WTC11 (cell line): ENCODE results near the gene GPR39. TPM values are rescaled to one million over a fixed set of nuclear protein-coding genes. Genes with fewer than 3 reads are reported as not detected.

Experiments
- ATAC-seq: fragments of 200-7000 bp; cut with Tn5 transposase; 2 replicates; pipeline ENCODE4 v1.10.0; 2021; ENCODE audit warnings: mild to moderate bottlenecking, moderate library complexity
- CTCF ChIA-PET: fragments of 300-600 bp; sonication (Branson Sonifier 250); formaldehyde crosslinking; loops from one replicate; lab custom pipeline; 2021; ENCODE audit warnings: antibody characterized with exemption; lab: Charles Lee
- POLR2A ChIA-PET: fragments of 350-600 bp; sonication (Branson Sonifier 250); formaldehyde crosslinking; loops from one replicate; lab custom pipeline; 2021; ENCODE audit warnings: antibody characterized with exemption; lab: Charles Lee
- DNase-seq: peaks from one replicate; pipeline ENCODE4 v3.0.0; 2021; ENCODE audit warnings: low spot score
- H3K27ac Mint-ChIP-seq: 2 replicates; pipeline ENCODE4 v1.8.0; 2021; ENCODE audit warnings: mixed read lengths
- H3K27me3 Mint-ChIP-seq: 2 replicates; pipeline ENCODE4 v1.8.0; 2021; ENCODE audit warnings: low read depth, mild to moderate bottlenecking, moderate library complexity, mixed read lengths
- H3K36me3 Mint-ChIP-seq: 2 replicates; pipeline ENCODE4 v1.8.0; 2021; ENCODE audit warnings: mixed read lengths
- H3K4me1 Mint-ChIP-seq: 2 replicates; pipeline ENCODE4 v1.8.0; 2022; ENCODE audit warnings: mixed read lengths
- H3K4me3 Mint-ChIP-seq: 2 replicates; pipeline ENCODE4 v1.8.0; 2021; ENCODE audit warnings: mild to moderate bottlenecking, moderate library complexity, mixed read lengths
- H3K9me3 Mint-ChIP-seq: 2 replicates; pipeline ENCODE4 v1.8.0; 2021; ENCODE audit warnings: mixed read lengths
- CDX4 ChIP-seq: fragments of 250-450 bp; sonication (Bioruptor Pico); IDR thresholded peaks from 2 replicates; pipeline ENCODE4 v1.9.0; 2021; ENCODE audit warnings: moderate library complexity, mild to moderate bottlenecking, inconsistent platforms, borderline replicate concordance
- CREM ChIP-seq: sonication (generic); formaldehyde crosslinking; IDR thresholded peaks from 2 replicates; pipeline ENCODE4 v1.8.1; 2022; ENCODE audit warnings: mild to moderate bottlenecking, missing genetic modification reagents, moderate library complexity
- E2F1 ChIP-seq: sonication (generic); formaldehyde crosslinking; IDR thresholded peaks from 2 replicates; pipeline ENCODE4 v1.8.0; 2022; ENCODE audit warnings: mild to moderate bottlenecking, missing genetic modification reagents
- GRHL2 ChIP-seq: fragments of 250-450 bp; sonication (Bioruptor Pico); IDR thresholded peaks from 2 replicates; pipeline ENCODE4 v1.8.0; 2022; ENCODE audit warnings: mild to moderate bottlenecking, moderate library complexity; ENCODE audit not compliant: insufficient replicate concordance, severe bottlenecking
- GTF2I ChIP-seq: fragments of 250-450 bp; sonication (Bioruptor Pico); conservative IDR thresholded peaks from 2 replicates; pipeline ENCODE4 v1.4.0; 2021; ENCODE audit warnings: mild to moderate bottlenecking
- HMGA2 ChIP-seq: fragments of 250-450 bp; sonication (Bioruptor Pico); IDR thresholded peaks from 2 replicates; pipeline ENCODE4 v1.4.0; 2021; ENCODE audit warnings: mild to moderate bottlenecking, moderate library complexity
- MXD4 ChIP-seq: fragments of 250-450 bp; sonication (Bioruptor Pico); IDR thresholded peaks from 2 replicates; pipeline ENCODE4 v1.8.0; 2021; ENCODE audit warnings: mild to moderate bottlenecking, moderate library complexity, borderline replicate concordance
- MYBL2 ChIP-seq: sonication (generic); formaldehyde crosslinking; IDR thresholded peaks from 2 replicates; pipeline ENCODE4 v1.8.1; 2023; ENCODE audit warnings: mild to moderate bottlenecking, moderate library complexity, missing genetic modification reagents
- NFATC4 ChIP-seq: fragments of 250-450 bp; sonication (Bioruptor Pico); IDR thresholded peaks from 2 replicates; pipeline ENCODE4 v1.9.0; 2021; ENCODE audit warnings: mild to moderate bottlenecking
- NFYB ChIP-seq: sonication (generic); formaldehyde crosslinking; conservative IDR thresholded peaks from 2 replicates; pipeline ENCODE4 v1.8.0; 2022; ENCODE audit warnings: low read depth, missing genetic modification reagents
- PRRX2 ChIP-seq: fragments of 250-450 bp; sonication (Bioruptor Pico); IDR thresholded peaks from 2 replicates; pipeline ENCODE4 v1.8.0; 2021; ENCODE audit warnings: mild to moderate bottlenecking
- SP1 ChIP-seq: sonication (generic); formaldehyde crosslinking; conservative IDR thresholded peaks from 2 replicates; pipeline ENCODE4 v1.8.1; 2022; ENCODE audit warnings: missing genetic modification reagents
- TCF7 ChIP-seq: sonication (generic); formaldehyde crosslinking; IDR thresholded peaks from 2 replicates; pipeline ENCODE4 v1.8.0; 2022; ENCODE audit warnings: mild to moderate bottlenecking, low read depth, missing genetic modification reagents, moderate library complexity
- TEAD4 ChIP-seq: sonication (generic); formaldehyde crosslinking; IDR thresholded peaks from 2 replicates; pipeline ENCODE4 v1.8.0; 2022; ENCODE audit warnings: mild to moderate bottlenecking, missing genetic modification reagents
- TP53 ChIP-seq: sonication (generic); formaldehyde crosslinking; IDR thresholded peaks from 2 replicates; pipeline ENCODE4 v1.8.1; 2023; ENCODE audit warnings: mild to moderate bottlenecking, missing genetic modification reagents
- USF1 ChIP-seq: sonication (generic); formaldehyde crosslinking; IDR thresholded peaks from 2 replicates; pipeline ENCODE4 v1.8.0; 2022; ENCODE audit warnings: mild to moderate bottlenecking, missing genetic modification reagents
- USF2 ChIP-seq: sonication (generic); formaldehyde crosslinking; IDR thresholded peaks from 2 replicates; pipeline ENCODE4 v1.8.1; 2023; ENCODE audit warnings: mild to moderate bottlenecking, missing genetic modification reagents, moderate library complexity
- ZBTB43 ChIP-seq: sonication (generic); formaldehyde crosslinking; IDR thresholded peaks from 2 replicates; pipeline ENCODE4 v1.8.1; 2023; ENCODE audit warnings: mild to moderate bottlenecking, missing genetic modification reagents
- ZNF138 ChIP-seq: sonication (generic); formaldehyde crosslinking; conservative IDR thresholded peaks from 2 replicates; pipeline ENCODE4 v1.8.1; 2022; ENCODE audit warnings: mild to moderate bottlenecking, moderate library complexity, missing genetic modification reagents
- ZNF232 ChIP-seq: sonication (generic); formaldehyde crosslinking; IDR thresholded peaks from 2 replicates; pipeline ENCODE4 v1.8.0; 2022; ENCODE audit warnings: mild to moderate bottlenecking, missing genetic modification reagents
- ZNF671 ChIP-seq: fragments of 250-450 bp; sonication (Bioruptor Pico); IDR thresholded peaks from 2 replicates; pipeline ENCODE4 v1.8.0; 2021; ENCODE audit warnings: mild to moderate bottlenecking
- ZSCAN18 ChIP-seq: fragments of 250-450 bp; sonication (Bioruptor Pico); IDR thresholded peaks from 2 replicates; pipeline ENCODE4 v2.1.2; 2022; ENCODE audit warnings: mild to moderate bottlenecking, moderate library complexity
- total RNA-seq: library from RNA; stranded (reverse); gene quantifications from 3 replicates; pipeline ENCODE4 v1.2.3, GENCODE V29; 2021

The GPR39 gene
- total RNA-seq, 1 experiment from 2014 or later, result 0.74 TPM

- no peak for TF ChIP-seq ZBTB43 (CRISPR knock-in tag)
- no peak for TF ChIP-seq CREM (CRISPR knock-in tag)
- TF ChIP-seq ZNF138 (CRISPR knock-in tag), result no peak
- TF ChIP-seq NFATC4 (CRISPR knock-in tag), result no peak
- TF ChIP-seq TP53 (CRISPR knock-in tag), result no peak
- TF ChIP-seq E2F1, result no peak
- no peak for TF ChIP-seq ZNF232 (CRISPR knock-in tag)
Observed at GRCh38 chr2:132662732-132663131, 246.1 kb downstream of the GPR39 start (continued).

- peaks cover 37% of the 10 kb centered on the region for H3K27me3 Mint-ChIP-seq
- no peak overlapping the region for H3K4me3 Mint-ChIP-seq
- no peaks in the 10 kb centered on the region for H3K9me3 Mint-ChIP-seq
- no peak for TF ChIP-seq NFYB (CRISPR knock-in tag)
- no peak for TF ChIP-seq GTF2I (CRISPR knock-in tag)
- TF ChIP-seq MXD4 (CRISPR knock-in tag), result no peak
- TF ChIP-seq HMGA2, result no peak
- TF ChIP-seq SP1 (CRISPR knock-in tag), result no peak
- TF ChIP-seq TCF7 (CRISPR knock-in tag), result no peak
- ChIA-PET POLR2A (no interaction called here), CTCF (interaction anchor here (1.3 to 1.6 kb wide), 2 partner anchors 13 to 117 kb away, joined by 3 to 4 read pairs; no protein-coding TSS in a partner anchor)
- DNase-seq (no peak), ATAC-seq (no peak)
- peaks cover 22% of the 10 kb centered on the region for H3K4me1 Mint-ChIP-seq
- no peaks in the 10 kb centered on the region for H3K36me3 Mint-ChIP-seq
- H3K27ac Mint-ChIP-seq, result no peak overlapping the region
Observed at GRCh38 chr2:132664096-132664495, 247.5 kb downstream of the GPR39 start.

GRCh38 chr2:132665401-132666140 lies 249.0 kb downstream of the GPR39 start:
- POLR2A ChIA-PET, result no interaction called here
- no peaks in the 10 kb centered on the region for H3K36me3 Mint-ChIP-seq
- peaks cover 22% of the 10 kb centered on the region for H3K4me1 Mint-ChIP-seq
- DNase-seq, result no peak
- H3K9me3 Mint-ChIP-seq, result no peaks in the 10 kb centered on the region
- CTCF ChIA-PET, result no interaction called here
- no peak overlapping the region for H3K4me3 Mint-ChIP-seq
- TF ChIP-seq USF2 (CRISPR knock-in tag) (no peak), NFATC4 (CRISPR knock-in tag) (no peak), MYBL2 (CRISPR knock-in tag) (no peak), NFYB (CRISPR knock-in tag) (no peak), ZNF671 (CRISPR knock-in tag) (no peak), TEAD4 (CRISPR knock-in tag) (no peak), USF1 (CRISPR knock-in tag) (no peak), PRRX2 (CRISPR knock-in tag) (no peak), GRHL2 (no peak), HMGA2 (no peak), CDX4 (CRISPR knock-in tag) (no peak), ZSCAN18 (CRISPR knock-in tag) (no peak)
- H3K27ac Mint-ChIP-seq, result no peak overlapping the region
- no peak for ATAC-seq
- H3K27me3 Mint-ChIP-seq, result peaks cover 50% of the 10 kb centered on the region
